Suprapubic skin (tissue), 3 donors: ENCODE data around the gene WNT9A.
"Not testable (repeated sequence)": the region's sequence is repeated elsewhere in the genome, so short reads cannot be mapped to it uniquely, and the experiment has no call there.

Experiments used
- EP300 ChIP-seq: sonication (generic); formaldehyde crosslinking; IDR thresholded peaks from one replicate; pipeline ENCODE4 v1.6.1; 2017; ENCODE audit warnings: antibody characterized with exemption
- POLR2A ChIP-seq, 2 donors: fragments of 450-650 bp; IDR thresholded peaks; one replicate each; pipeline ENCODE4 v1.6.1; 2017; ENCODE audit warnings: antibody characterized with exemption in 2 of 2, mild to moderate bottlenecking in 2 of 2, moderate library complexity in 2 of 2
- TF ChIP-seq, protein P1 (sequence below), 2 donors: fragments of 200-600 bp in 1 of 2; fragments of 450-650 bp in 1 of 2; sonication (generic) in 1 of 2; IDR thresholded peaks; one replicate each; pipeline ENCODE4 v1.5.1; 2016 to 2019; ENCODE audit warnings: antibody characterized with exemption in 2 of 2, mild to moderate bottlenecking in 1 of 2, moderate library complexity in 1 of 2

DNA sequence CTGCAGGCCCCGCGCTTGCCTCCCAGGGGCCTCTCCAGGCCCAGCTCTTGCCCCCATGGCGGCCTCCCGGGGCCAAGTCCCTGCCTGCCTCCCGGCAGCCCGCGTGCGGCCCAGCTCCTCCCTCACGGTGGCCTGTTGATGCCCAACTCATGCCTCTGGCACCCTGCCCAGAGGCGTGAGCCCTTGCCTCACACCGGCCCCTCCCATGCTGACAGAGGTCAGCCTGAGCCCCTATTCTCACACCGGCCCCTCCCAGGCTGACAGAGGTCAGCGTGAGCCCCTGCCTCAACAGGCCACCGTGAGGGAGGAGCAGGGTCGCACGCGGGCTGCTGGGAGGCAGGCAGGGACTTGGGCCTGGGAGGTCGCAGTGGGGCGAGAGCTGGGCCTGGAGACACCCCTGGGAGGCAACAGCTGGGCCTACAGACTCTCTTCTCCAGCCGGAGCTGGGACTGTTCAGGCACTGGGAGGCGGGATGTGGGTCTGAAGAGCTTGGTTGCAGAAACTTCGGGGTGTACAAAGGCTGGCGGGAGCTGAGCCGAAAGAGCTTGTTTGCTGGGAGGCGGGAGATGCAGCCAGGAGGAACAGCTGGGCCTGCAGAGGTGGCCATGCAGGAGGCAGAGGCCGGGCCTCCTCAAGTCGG is 24.0 kb upstream of the WNT9A start:
- TF ChIP-seq, protein P1, sequence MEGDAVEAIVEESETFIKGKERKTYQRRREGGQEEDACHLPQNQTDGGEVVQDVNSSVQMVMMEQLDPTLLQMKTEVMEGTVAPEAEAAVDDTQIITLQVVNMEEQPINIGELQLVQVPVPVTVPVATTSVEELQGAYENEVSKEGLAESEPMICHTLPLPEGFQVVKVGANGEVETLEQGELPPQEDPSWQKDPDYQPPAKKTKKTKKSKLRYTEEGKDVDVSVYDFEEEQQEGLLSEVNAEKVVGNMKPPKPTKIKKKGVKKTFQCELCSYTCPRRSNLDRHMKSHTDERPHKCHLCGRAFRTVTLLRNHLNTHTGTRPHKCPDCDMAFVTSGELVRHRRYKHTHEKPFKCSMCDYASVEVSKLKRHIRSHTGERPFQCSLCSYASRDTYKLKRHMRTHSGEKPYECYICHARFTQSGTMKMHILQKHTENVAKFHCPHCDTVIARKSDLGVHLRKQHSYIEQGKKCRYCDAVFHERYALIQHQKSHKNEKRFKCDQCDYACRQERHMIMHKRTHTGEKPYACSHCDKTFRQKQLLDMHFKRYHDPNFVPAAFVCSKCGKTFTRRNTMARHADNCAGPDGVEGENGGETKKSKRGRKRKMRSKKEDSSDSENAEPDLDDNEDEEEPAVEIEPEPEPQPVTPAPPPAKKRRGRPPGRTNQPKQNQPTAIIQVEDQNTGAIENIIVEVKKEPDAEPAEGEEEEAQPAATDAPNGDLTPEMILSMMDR (IDR thresholded peaks at IDR 0.05) = not testable (repeated sequence)
- TF ChIP-seq EP300; POLR2A (IDR thresholded peaks at IDR 0.05): not testable (repeated sequence)
